NCI-H1092 (cell line): ENCODE measurements around the gene PHACTR3.

Experiments
- DNase-seq: peaks from one replicate; lab custom pipeline; 2025; lab: John Stamatoyannopoulos, UW

PHACTR3 gene

DNA sequence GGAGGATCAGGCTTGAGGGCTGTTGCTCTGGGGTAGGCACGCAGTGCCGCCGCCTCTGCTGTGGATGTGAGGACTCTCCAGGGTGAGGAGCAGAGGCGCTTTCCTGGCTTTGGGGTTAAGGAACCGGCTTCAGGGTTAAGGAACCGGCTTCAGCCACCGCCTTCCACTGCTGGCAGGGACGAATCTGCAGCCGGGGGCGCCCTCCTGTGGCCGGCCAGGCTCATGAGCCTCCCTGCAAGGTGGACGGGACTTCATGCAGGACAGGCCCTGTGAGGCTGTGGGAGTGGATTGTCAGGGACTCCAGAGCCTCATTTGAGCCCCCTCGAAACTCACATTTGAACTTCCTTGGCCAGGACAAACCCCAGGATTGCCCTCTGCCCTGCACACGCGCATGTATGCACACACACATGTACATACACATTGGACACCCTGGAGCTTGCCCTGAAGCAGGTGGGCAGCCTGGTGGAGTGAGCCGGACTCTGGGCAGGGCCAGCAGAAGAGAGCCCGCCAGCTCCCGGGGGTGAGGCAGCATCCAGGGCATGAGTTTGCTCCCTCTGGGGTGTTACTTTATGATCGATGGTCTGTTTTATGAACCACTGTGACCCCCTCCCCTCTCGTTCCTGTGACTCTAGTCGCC, 146.9 kb downstream of the PHACTR3 start:
- peak; percentile 46 for DNase-seq

DNA sequence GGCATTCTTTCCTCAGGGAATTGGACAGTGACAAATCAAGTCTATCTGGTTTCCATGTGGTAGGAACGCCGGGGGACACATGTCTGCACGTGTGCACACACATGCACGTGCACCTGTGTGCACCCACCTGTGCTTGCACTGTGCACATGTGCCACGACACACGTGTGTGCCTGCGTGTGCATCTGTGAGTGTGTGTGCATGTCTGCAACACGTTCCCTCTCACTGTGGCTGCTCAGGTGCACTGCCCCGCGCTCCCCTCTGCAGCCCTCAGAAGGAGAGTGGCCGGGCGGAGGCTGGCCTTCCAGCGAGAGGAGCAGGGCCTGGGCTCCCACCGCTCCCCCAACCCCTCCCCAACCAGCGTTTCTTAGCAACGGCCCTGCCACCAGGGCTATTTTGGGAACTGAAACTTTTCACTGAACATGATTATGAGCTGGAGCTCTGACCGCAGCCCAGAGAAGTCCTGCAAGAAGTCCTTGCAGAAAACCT, 147.8 kb downstream of the PHACTR3 start:
- DNase-seq, result no peak

DNA sequence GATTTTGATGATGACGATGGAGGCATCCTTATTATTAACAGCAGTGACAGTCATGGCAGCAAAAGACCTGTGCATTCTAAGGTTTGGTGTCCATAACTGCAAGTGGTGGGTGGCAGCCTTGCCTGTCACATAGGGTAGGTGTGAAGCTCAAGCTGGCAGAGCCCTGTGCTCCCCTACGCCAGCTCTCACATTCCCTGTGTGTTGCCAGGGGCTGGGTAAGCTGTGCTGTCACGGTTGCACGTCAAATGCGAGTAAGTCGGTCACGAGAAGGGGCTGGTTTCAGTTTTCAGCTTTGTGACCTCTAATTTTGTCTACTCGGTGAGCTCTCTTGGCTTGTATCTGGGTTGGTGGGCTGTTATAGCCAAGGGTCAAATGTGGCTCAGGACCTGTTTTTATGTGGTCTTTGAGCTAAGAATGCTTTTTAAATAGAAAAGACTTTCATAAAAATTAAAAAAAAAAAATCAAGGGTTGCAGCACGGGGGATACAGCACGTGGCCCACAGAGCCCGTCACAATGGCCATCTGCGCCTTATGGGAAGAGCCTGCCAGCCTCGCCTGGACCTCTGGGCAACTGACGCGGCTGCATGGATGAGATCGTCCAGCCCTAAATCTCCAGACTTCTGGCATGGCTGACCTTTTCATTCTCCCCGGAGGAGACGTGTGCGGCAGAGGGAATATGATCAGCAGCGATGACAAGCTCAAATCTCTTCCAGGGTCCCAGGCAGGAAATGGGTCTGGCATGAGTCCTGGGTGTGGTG, 148.5 kb downstream of the PHACTR3 start:
- no peak for DNase-seq

DNA sequence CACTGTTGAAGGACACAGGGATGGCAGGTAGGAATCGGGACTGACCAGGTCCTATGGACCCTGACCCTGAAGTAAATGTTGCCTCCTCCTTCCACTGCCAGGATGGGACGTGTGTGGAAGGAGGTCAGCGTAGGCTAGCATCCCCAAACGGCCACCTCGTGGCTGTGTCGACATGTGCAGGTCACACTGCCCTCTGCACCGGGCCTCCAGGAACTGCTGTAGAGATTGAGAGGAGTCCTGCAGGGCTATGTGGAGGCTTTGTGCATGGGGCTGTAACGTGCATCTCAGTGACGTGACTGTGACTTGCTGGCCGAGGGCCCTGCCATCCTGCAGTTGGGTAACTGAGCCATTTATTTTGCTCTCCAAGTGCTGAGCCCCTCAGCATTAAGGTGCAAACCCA, 149.5 kb downstream of the PHACTR3 start:
- DNase-seq, result no peak

DNA sequence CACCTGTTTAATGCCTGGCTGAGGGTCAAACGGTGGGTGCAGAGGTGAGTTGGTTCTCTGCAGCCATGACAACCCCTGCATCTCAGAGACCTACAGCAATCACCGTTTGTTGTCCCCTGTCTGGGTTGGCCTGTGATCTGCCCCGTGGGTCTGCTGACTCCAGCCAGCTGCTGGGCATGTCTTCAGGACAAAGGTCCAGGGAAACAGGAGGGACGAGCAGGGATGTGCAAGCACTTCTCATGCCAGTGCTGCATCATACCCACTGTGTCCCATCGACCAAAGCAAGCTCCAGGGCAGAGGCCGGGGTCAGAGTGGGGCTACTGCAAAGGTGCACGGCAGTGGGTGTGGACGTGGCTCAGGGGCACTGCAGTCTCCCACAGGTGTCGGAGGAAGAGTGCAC, 150.2 kb downstream of the PHACTR3 start:
- DNase-seq, result no peak

DNA sequence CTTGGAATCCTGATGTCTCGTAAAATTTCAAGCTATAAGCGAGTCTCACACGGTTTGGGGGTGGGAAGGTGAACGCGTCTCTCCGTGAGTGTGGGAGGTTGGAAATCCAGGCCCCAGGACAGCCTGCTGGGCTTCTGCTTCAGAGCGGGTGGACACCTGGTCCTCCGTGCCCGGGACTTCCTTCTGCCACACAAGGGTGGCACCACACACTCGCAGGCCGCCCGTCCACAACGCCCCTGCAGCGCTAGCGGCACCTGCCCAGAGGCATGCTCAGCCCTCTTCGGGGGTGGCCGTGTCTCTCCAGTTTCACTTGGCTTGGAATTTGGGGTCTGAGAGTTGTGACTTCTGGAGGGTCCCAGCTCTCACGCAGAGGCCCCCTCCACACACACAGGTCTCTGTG, 151.9 kb downstream of the PHACTR3 start:
- DNase-seq, result no peak

DNA sequence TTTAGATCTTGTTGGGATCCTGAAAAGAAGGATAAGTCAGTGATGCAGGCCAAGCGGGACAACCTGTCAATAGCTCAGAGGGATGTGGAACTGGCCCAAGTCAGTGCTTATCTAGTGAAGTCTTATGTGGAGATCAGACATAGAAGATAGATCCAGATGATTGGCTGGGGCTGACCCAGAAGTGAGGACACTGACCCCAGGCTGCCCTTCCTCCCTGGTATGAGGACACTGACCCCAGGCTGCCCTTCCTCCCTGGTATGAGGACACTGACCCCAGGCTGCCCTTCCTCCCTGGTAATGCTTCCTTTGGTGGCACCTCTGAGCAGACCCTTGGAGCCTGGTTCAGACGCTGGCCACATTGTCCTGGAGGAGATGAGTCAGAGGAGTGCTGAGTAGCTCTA, 159.7 kb downstream of the PHACTR3 start:
- DNase-seq, result no peak

DNA sequence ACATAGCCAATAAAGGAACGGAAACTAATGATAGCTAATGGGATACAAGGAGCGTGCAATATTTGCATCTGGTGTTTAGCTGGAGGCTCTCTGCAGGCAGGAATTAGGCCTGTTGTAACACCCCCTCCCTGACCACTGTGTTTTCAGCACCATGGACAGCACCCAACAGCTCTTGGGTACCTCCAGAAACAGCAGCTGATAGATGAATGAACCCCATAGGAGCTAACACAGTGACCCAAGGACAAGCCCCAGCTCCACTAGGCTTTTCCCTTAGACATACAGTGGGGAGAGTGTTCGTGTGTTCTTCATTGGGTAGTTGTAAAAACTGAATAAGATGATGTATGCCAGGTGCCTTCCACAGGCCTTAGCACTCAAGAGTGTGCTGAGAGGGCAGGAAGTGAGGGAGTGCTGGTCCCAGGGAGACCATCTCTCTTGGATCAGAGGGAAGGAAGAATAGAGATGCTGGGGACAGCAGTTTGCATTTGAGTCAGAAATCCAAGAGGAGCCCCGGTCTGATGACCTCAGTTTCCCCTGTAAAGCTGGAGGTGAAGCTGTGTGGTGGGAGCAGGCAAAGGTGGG, 161.3 kb downstream of the PHACTR3 start:
- DNase-seq, result no peak

DNA sequence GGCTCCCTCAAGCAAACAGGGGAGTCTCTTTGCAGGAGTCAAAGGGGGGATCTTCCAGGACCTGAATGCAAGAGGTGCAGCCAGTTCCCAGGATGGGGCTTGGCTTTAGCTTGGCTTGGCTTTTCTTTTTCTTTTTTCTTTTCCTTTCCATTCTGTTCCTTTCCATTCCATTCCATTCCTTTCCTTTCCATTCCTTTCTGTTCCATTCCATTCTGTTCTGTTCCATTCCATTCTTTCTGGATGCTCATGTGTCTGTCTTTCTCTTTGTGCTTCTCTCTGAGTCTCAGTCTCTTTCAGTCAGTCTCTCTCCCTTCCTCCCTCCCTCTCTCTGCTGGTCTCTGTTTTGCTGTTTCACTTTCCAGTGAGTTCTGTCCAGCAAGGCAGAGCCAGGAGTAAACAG, 163.3 kb downstream of the PHACTR3 start:
- DNase-seq, result no peak

DNA sequence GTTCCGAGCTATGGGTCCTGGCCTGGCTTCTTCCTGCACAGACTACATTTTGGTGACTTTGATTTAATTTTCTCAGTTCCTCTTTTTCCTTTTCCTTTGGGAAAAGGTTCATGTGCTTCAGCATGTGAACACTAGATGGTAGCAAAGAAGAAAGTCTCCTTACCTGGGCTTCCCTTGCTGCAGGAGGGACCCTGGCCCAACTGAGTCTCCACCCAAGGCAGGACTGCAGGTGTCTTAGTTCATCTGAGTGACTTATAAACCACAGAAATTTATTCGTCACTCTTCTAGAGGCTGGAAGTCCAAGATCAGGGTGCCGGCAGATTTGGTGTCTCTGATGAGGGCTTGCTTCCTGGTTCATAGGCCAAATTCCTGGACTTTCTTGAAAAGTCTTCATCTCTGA, 165.9 kb downstream of the PHACTR3 start:
- DNase-seq, result no peak

DNA sequence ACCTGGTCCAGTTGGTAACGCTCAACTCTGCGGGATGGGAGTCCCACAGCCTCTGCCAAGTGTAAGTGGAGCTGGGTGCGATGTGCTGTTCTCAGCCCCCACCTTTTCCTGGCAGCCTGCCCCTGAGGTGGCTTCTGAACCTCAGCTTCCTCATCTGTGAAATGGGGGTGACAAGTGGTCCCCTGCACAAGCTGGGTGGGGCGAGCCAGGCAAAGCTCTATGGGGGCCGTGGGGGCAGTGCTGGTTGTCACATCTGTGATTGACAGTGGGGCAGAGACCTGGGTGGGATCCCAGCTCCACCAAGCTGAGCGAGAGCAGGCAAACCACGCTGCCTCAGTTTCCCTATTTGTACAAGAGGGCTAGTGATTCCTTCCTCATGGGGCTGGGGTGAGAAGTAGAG, 166.5 kb downstream of the PHACTR3 start:
- no peak for DNase-seq

DNA sequence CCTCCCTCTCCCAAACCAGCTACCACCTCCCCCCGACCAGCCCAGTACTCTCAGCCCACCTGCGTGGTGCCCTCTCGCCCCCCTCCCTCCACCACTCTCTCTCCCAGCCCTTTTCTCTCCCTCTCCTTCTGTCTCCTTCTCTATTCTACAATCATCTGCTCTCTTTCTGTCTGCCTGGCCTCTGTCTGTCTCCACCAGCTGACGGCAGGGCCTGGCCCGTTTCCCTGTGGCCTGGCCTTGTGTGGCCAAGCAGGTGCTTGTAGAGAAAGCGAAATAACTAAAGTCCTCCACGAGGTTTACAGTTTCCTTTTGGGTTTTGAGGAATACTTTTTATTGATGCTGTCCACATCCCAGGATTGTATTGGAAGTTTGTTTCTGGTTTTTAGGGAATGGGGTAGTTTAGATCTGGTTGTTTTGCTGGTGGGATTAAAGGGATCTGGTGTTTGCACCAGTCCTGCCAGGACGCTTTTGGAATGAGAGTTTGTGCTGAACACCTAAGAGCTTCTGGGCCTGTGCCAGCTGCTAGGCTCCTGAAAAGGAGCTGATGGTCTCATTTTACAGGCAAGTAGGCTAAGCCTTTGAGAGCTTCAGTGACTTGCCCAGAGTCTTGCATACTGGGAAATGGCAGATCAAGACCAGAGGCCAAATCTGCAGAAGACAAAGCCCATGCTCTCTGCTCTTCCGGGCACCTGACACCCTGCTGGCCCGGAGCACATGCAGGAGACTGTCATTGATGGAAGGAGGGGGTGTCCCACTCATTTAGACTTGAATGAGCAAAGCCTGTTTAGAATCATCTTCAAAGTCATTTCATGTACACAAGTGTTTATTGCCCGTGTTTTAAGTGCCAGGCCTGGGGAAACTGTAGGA, 167.4 kb downstream of the PHACTR3 start:
- DNase-seq, result no peak

DNA sequence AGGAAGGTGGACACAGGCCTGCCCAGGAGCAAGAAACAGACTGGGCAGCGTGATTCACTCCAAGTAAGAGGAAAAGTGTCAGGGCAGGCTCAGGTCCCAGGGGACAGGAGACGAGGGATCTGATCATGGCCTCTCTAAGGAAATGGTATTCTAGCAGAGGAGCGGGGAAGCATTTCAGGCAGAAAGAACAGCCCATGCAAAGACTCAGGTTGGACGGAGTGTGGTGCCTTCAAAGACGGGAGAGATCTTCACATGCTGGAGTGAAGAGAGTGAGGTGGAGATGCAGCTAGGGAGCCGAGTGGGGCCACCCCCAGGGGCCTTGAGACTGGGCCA, 168.0 kb downstream of the PHACTR3 start:
- no peak for DNase-seq

DNA sequence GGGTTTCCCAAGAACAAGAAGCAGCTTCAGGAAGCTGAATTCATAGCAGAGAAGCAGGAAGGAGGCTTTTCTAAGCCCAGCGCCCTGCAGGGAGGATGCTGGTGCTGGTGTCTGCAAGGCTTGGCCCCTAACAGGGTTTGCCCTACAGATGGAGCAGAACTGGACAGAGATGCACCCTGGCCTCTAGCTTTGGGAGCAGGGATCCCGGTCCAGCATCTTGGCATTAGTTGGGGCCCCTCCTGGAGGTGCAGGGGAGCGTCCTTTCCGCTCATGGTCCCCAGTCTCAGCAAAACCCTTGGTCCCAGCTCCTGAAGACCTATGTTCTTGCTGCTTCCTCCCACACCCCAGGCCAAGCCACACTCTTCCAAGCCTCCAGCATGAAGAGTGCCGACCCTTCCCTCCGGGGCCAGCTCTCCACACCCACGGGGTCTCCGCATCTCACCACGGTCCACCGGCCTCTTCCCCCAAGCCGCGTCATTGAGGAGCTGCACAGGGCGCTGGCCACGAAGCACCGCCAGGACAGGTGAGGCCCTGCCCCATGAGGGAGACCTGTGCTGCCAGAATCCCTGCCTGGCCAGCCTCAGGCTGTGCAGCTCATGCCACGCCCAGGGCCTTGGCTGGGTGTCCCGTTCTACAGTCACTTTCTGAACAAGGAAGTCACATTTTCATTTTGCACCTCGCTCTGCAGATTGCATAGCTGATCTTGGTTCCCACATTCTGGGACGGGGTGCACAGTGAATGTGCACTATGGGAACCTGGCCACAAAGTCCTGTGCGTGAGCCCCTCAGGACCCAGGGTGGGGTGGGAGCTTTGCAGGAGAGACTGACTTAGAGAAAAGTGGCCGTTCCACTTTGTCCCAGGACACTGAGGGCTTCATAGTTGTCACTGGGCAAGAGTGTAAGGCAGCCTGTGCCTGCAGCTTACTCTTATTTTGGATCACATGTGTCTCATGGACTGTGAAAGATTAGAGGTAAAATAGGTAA, 168.9 kb downstream of the PHACTR3 start:
- no peak for DNase-seq

DNA sequence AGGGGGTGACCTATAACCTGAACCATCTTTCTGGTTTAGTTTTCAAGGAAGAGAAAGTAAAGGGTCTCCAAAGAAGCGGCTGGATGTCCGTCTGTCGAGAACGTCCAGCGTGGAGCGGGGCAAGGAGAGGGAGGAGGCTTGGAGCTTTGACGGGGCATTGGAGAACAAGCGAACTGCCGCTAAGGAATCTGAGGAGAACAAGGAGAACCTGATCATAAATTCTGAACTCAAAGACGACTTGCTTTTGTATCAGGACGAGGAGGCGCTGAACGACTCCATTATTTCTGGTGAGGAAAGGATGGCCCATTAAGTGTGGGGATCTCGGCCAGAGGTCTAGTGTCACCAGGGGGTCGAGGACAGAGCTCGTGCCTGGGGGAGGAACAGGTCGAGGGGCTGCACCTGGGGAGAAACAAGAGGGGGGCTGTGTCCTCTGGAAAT, 169.9 kb downstream of the PHACTR3 start:
- DNase-seq, result no peak

DNA sequence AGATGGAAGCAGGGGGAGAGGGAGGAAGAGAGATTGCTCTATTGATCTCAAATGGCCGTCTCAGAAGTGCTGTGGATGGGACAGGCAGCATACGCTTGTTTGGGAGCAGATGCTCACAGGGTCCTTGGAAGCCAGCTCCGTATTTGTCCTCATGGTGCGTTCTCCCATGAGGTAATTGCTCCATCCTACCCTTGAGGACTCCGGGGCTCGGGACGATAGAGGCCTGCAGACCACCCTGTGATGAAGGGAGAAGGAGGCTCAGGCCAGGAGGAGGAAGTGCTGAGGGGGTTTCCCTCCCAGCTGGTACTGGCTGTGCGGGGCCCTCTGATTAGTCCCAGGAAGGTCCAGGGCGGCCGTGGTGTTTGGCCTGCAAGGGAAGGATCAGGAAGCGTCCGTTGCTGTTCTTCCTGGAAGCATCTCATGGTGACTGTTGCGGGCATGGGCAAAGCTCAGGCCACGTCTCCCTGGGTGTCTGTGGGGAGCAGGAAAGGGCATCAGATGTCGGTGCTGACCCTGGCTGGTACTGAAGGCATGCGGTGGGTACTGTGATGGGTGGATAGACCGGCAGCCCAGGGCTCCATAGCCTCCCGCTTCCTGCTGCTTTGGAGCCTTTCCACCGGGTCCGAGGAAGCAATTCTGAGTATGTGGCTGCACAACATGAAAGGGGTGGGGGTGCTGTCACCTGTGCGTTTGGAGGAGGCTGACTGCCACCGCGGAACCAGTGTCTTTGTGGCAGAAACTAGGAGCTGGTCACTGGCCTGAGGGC, 170.8 kb downstream of the PHACTR3 start:
- no peak for DNase-seq

DNA sequence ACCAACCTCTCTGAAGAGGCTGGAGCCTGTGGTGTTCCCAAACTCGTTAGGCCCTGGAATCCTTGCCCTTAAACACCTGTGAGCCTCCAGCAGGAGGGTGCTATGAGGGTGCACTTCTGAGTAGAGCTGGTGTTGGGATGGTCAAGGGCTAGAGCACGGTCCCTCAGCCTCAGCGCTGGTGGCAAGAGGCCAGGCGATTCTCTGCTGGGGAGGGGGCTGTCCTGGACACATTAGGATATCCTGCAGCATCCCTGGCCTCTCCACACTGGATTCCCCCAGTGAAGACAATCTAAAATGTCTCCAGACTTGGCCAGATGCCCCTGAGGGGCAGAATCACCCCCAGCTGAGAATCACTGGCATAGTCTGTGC, 171.3 kb downstream of the PHACTR3 start:
- DNase-seq, result no peak

DNA sequence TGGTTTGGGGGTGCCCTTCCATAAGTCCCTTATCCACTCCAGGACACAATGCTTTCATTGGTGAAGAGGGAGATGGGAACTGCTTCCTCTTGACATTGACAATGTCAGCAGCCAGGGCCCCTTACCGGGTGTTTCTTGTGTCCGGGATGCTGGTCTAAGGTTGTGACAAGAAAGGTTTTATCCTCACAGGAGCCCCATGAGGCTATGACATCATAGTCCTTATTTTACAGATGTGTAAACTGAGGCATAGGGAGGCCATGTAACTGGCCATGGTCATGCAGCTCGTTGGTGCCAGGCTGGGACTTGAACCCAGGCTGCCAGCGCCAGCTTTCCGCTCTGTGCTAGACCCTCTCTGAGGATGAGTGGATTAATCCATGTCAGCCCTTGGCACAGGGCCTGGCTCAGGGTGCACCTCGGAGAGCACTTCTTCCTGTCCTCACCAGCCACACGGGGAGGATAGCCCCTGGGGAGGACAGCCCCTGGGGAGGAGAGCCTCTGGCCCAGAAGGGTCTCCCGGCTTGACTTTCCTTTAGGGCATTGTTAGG, 171.8 kb downstream of the PHACTR3 start:
- no peak for DNase-seq

DNA sequence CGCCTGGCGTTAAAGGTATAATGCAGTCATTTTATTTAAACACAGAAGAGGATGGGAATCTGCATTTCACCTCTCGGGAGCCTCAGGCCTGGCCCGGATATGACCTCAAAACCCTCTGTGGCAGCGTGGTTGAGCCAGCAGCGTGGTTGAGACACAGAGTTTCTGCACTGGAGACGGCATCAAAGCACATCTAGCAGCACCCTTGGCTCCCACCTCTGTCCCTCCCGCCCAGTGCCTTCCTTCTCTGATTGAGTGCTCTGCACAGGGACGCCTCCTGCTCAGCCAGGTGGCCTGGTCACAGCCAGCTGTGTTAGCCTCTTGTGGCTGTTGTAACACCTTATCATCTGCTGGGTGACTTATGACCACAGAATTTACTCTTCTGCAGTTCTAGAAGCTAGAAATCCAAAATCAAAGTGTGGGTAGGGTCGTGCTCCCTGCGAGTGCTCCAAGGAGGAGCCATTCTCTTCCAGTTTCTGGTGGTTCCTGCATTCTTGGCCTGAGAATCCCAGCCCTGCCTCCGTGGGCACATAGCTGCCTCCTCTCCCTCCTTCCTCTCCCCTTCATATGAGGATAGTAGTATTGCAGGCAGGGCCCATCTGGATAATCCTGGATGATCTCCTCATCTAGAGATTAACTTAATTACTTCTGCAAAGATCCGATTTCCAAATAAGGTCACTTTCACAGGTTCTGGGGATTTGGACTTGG, 172.4 kb downstream of the PHACTR3 start:
- DNase-seq, result no peak

DNA sequence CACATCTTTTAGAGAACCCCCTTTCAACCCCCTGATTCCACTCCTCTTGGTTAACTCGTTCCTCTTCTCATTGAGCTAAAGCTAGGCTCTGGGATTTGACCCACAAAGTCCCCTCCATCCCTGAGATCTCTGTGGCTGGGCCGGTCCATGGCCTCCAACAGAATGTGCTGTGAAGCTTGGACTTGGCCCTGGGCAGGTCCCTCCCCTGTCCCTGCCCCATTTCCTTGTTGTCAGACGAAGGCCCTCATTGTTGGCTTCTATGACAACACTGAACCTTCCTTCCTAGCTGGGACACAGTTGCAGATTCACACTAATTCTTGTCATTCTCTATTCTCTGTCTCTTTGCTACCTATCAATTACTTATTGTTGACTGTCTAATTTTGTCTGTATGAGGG, 173.0 kb downstream of the PHACTR3 start:
- DNase-seq, result no peak
